BLaER1 treated with 17β-estradiol and CSF1 and Interleukin-3, amounts not matched to agents 10 nM and 100 nM (cell line): ENCODE data around the gene GMDS.

ENCODE experiments used
- H3K27ac ChIP-seq, 11 experiments: shearing (Covaris generic); formaldehyde crosslinking; 2 replicates each; pipeline ENCODE4 v1.8.1; 2022
- H3K27me3 ChIP-seq, 11 experiments: shearing (Covaris generic); formaldehyde crosslinking; 2 replicates each; pipeline ENCODE4 v1.8.1; 2022
- H3K36me3 ChIP-seq, 11 experiments: shearing (Covaris generic); formaldehyde crosslinking; 2 replicates each; pipeline ENCODE4 v1.8.1; 2022
- H3K4me1 ChIP-seq, 10 experiments: shearing (Covaris generic); formaldehyde crosslinking; 2 replicates each; pipeline ENCODE4 v1.8.1; 2022
- H3K4me2 ChIP-seq, 11 experiments: shearing (Covaris generic); formaldehyde crosslinking; 2 replicates each; pipeline ENCODE4 v1.8.1; 2022
- H3K4me3 ChIP-seq, 10 experiments: shearing (Covaris generic); formaldehyde crosslinking; 2 replicates each; pipeline ENCODE4 v1.8.1; 2022
- H3K9ac ChIP-seq, 11 experiments: shearing (Covaris generic); formaldehyde crosslinking; 2 replicates each; pipeline ENCODE4 v1.8.1; 2022
- H3K9me3 ChIP-seq, 11 experiments: shearing (Covaris generic); formaldehyde crosslinking; replicated peaks in 1 of 11; 2 replicates each; pipeline ENCODE4 v1.8.1; 2022
- H4K20me1 ChIP-seq, 11 experiments: shearing (Covaris generic); formaldehyde crosslinking; 2 replicates each; pipeline ENCODE4 v1.8.1; 2022
- Cebpa-rat ChIP-seq, 11 experiments: shearing (Covaris generic); IDR thresholded peaks; 2 replicates each; pipeline ENCODE4 v1.8.1; 2022

GMDS gene

DNA sequence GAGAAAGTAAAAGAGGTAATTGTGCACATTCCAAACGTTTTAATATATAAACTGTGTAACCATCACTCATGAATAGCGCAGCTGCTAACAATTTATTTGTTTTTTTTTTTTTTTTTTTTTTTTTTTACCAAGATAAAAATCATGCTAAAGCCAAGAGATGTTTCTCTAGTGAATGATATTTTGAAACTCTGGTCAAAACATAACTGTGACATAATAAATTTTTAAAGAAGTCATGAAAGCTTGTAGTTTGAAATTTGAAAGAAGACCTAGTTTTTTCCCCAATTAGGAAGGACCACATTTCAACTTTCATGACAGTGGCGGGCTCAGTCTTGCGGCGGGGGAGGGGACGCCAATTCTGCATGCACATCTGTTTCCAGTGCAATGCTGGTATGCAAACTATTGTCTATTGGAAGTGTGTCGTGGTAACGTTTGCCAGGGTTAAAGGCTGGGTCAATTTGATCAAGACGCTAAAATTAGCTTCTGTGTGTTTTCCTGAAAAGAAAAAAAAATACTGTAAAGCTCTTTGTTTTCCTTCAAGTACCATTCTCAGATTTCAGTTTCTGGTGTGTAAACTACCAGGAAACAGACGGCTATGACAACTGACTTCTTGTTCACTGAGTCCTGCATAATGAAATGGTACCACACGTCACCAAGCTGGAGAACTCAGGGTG lies 423.8 kb downstream of the GMDS start:
- Histone ChIP-seq H3K9ac (no peak overlapping the region), H3K9me3 (peaks cover 0 to 4% (median 1%) of the 10 kb centered on the region in 11 experiments; a peak in 6 of 22 replicates), H3K27me3 (no peaks in the 10 kb centered on the region), H3K36me3 (no peaks in the 10 kb centered on the region), H3K4me2 (peak overlapping the region in 8 of 11 experiments; percentile 3 to 41 (median 28); a peak in 7 of 22 replicates), H3K4me1 (peaks cover 0 to 18% (median 8%) of the 10 kb centered on the region in 10 experiments; a peak in 11 of 20 replicates), H3K4me3 (no peak overlapping the region), H4K20me1 (no peaks in the 10 kb centered on the region), H3K27ac (no peak overlapping the region)
- no peak for TF ChIP-seq Cebpa-rat (IDR thresholded peaks at IDR 0.05)

DNA sequence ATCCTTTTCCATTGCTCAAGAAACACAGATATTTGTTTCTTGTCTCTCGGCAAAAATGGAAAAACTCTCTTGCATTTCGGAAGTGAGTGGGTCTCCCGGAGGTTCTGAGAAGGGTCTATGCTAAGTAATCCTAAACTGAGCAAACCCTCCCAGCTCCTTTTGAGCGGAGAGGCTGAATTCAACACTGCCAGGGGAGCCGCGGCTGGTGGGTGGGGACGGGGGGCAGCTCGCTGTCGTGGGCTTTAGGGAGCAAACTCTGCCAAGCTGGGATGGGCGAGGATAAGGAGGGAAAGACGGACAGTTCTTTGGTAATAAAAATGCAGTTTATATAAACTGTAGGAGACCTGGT lies 424.3 kb downstream of the GMDS start:
- H3K36me3 ChIP-seq, result no peaks in the 10 kb centered on the region
- no peak overlapping the region for H3K27ac ChIP-seq
- H3K9ac ChIP-seq, result no peak overlapping the region
- H3K4me1 ChIP-seq, result peaks cover 0 to 18% (median 8%) of the 10 kb centered on the region in 10 experiments; a peak in 11 of 20 replicates
- no peaks in the 10 kb centered on the region for H4K20me1 ChIP-seq
- no peaks in the 10 kb centered on the region for H3K27me3 ChIP-seq
- no peak overlapping the region for H3K4me2 ChIP-seq
- no peak overlapping the region for H3K4me3 ChIP-seq
- TF ChIP-seq Cebpa-rat (IDR thresholded peaks at IDR 0.05), result no peak
- peaks cover 0 to 4% (median 0%) of the 10 kb centered on the region in 11 experiments; a peak in 1 of 22 replicates for H3K9me3 ChIP-seq

DNA sequence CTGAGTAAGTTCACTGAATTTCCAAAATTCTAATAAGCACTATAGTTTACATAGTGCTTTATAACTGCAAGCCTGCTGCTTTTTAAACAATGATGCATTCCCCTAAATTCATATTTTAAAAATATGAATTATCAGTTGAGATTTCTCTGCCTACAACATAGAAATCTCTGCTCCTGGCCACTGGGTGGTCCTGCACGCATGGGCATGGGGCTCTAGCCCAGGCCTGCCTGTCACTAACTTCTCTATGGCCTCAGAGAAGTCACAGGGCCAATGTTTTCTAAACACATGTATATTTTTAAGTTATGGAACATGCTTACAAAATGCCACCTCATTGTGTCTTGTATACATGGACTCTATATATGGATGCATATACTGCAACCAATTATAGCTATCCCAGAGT lies 424.7 kb downstream of the GMDS start:
- no peaks in the 10 kb centered on the region for H3K9me3 ChIP-seq
- no peaks in the 10 kb centered on the region for H3K27me3 ChIP-seq
- H3K27ac ChIP-seq, result no peak overlapping the region
- H4K20me1 ChIP-seq, result no peaks in the 10 kb centered on the region
- no peak overlapping the region for H3K4me3 ChIP-seq
- peaks cover 0 to 18% (median 8%) of the 10 kb centered on the region in 10 experiments; a peak in 11 of 20 replicates for H3K4me1 ChIP-seq
- no peak overlapping the region for H3K9ac ChIP-seq
- no peak overlapping the region for H3K4me2 ChIP-seq
- no peaks in the 10 kb centered on the region for H3K36me3 ChIP-seq
- no peak for TF ChIP-seq Cebpa-rat (IDR thresholded peaks at IDR 0.05)

DNA sequence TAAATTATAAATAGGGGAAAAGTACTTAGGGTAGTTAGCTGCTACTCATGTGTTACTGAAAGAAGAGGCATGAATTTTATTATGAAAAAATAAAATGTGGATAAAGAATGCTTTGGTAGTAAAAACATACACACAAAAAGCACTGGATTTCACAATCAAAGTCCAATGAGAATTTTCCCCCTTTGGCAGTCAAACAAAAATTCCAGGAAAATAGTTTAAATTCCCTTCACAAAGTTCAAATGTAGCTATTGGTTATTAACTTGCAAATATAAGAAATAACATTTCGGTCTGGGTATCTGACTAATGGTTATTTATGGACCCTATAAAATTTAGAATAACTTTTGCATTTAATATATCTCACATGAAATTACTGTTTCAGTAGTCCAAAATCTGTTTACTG lies 425.2 kb downstream of the GMDS start:
- no peak overlapping the region for H3K4me2 ChIP-seq

GRCh38 chr6:1819007-1819406 lies 426.4 kb downstream of the GMDS start:
- Histone ChIP-seq H3K4me1 (peaks cover 0 to 18% (median 7%) of the 10 kb centered on the region in 10 experiments; a peak in 11 of 20 replicates), H4K20me1 (no peaks in the 10 kb centered on the region), H3K9me3 (no peaks in the 10 kb centered on the region), H3K27ac (no peak overlapping the region), H3K4me2 (no peak overlapping the region), H3K27me3 (no peaks in the 10 kb centered on the region), H3K4me3 (no peak overlapping the region), H3K9ac (no peak overlapping the region), H3K36me3 (no peaks in the 10 kb centered on the region)
- no peak for TF ChIP-seq Cebpa-rat (IDR thresholded peaks at IDR 0.05)

More for the DNA sequence above, 425.2 kb downstream of the GMDS start:
- Histone ChIP-seq H3K9me3 (no peaks in the 10 kb centered on the region), H4K20me1 (no peaks in the 10 kb centered on the region), H3K9ac (no peak overlapping the region), H3K4me3 (no peak overlapping the region), H3K27me3 (no peaks in the 10 kb centered on the region), H3K27ac (no peak overlapping the region), H3K4me1 (peaks cover 0 to 18% (median 7%) of the 10 kb centered on the region in 10 experiments; a peak in 11 of 20 replicates), H3K36me3 (no peaks in the 10 kb centered on the region)
- TF ChIP-seq Cebpa-rat (IDR thresholded peaks at IDR 0.05), result no peak

GRCh38 chr6:1817033-1817761 lies 428.2 kb downstream of the GMDS start:
- no peak overlapping the region for H3K4me3 ChIP-seq
- H3K27ac ChIP-seq, result no peak overlapping the region
- H3K4me2 ChIP-seq, result no peak overlapping the region
- no peak for TF ChIP-seq Cebpa-rat (IDR thresholded peaks at IDR 0.05)
- no peak overlapping the region for H3K9ac ChIP-seq
- no peaks in the 10 kb centered on the region for H4K20me1 ChIP-seq
- no peaks in the 10 kb centered on the region for H3K36me3 ChIP-seq
- peaks cover 0 to 10% (median 6%) of the 10 kb centered on the region in 10 experiments; a peak in 11 of 20 replicates for H3K4me1 ChIP-seq
- no peaks in the 10 kb centered on the region for H3K9me3 ChIP-seq
- no peaks in the 10 kb centered on the region for H3K27me3 ChIP-seq

GRCh38 chr6:1815827-1816452 lies 429.5 kb downstream of the GMDS start:
- H3K4me2 ChIP-seq, result no peak overlapping the region
- no peaks in the 10 kb centered on the region for H3K9me3 ChIP-seq
- no peaks in the 10 kb centered on the region for H4K20me1 ChIP-seq
- no peaks in the 10 kb centered on the region for H3K4me1 ChIP-seq
- TF ChIP-seq Cebpa-rat (IDR thresholded peaks at IDR 0.05), result no peak
- no peak overlapping the region for H3K4me3 ChIP-seq
- H3K27ac ChIP-seq, result no peak overlapping the region
- H3K9ac ChIP-seq, result no peak overlapping the region
- no peaks in the 10 kb centered on the region for H3K27me3 ChIP-seq
- H3K36me3 ChIP-seq, result no peaks in the 10 kb centered on the region

DNA sequence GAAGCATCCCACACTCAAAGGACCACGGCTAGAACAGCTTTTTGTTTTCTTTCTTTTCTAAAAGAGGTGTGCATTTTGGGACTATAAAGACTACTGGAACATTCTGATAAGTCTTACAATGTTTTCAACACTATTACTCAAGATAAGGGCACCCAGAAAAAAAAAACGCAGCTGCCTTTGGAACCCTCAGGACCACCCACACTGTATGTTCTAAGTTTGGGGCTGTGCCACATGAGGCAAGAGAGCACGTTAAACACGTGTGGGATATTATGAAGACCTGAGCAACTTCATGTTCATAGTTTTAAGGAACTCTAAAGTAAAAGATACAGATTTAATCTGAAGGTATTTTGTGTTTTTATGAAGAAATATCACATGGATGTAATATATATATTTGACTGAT lies 431.1 kb downstream of the GMDS start:
- no peak overlapping the region for H3K4me2 ChIP-seq
- H3K36me3 ChIP-seq, result no peaks in the 10 kb centered on the region
- H3K9ac ChIP-seq, result no peak overlapping the region
- no peaks in the 10 kb centered on the region for H3K9me3 ChIP-seq
- no peaks in the 10 kb centered on the region for H4K20me1 ChIP-seq
- H3K4me1 ChIP-seq, result no peaks in the 10 kb centered on the region
- no peak for TF ChIP-seq Cebpa-rat (IDR thresholded peaks at IDR 0.05)
- no peak overlapping the region for H3K4me3 ChIP-seq
- no peak overlapping the region for H3K27ac ChIP-seq
- H3K27me3 ChIP-seq, result no peaks in the 10 kb centered on the region

DNA sequence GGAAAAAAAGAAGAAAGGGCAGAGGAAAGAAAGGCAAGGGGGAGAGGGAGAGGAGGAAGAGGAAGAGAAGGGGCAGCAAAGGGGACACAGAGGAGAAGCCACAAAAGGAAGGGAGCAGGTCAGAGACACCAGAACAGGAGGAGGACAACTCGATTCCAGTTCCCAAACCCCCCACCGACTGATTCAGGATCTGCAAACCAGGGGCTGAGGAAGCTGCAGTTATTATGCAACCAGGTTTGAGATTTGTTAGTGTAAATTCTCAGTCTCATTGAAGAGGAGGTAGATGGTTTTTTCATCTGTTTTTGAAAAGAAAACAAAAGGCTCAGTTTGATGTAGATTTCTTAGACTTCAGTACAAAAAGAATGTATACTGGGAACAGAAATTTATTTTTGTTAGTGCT lies 432.9 kb downstream of the GMDS start:
- Histone ChIP-seq H3K27me3 (no peaks in the 10 kb centered on the region), H3K27ac (no peak overlapping the region), H3K9ac (no peak overlapping the region), H3K4me1 (no peaks in the 10 kb centered on the region), H4K20me1 (no peaks in the 10 kb centered on the region), H3K4me2 (no peak overlapping the region), H3K36me3 (no peaks in the 10 kb centered on the region), H3K9me3 (no peaks in the 10 kb centered on the region), H3K4me3 (no peak overlapping the region)
- TF ChIP-seq Cebpa-rat (IDR thresholded peaks at IDR 0.05), result no peak
